ENCODE results near the gene SHTN1. TPM values are rescaled to one million over a fixed set of nuclear protein-coding genes. Genes with fewer than 3 reads are reported as not detected.

SHTN1 gene
- total and polyA plus RNA-seq, 2 experiments from 2014 or later, result 6.7 to 8.0 TPM

DNA sequence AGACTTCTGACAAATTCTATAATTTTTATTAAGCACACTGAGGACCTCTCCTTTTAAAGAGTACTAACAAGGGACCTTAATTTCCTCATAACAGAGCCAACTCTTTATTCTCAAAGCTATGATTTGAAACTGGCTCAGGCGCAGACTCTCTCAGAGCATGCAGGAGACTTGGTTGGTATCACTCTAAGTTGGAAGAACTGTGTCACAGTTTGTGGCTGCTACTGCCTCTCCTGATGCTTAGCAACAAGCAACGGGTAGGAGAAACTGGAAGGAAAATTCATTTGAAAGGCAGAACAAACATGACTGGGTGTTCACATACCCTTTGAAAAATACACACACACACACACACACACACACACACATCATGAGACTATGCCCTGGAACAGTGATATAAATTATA is 122.3 kb downstream of the SHTN1 start (continued):
- TF ChIP-seq, protein P1, sequence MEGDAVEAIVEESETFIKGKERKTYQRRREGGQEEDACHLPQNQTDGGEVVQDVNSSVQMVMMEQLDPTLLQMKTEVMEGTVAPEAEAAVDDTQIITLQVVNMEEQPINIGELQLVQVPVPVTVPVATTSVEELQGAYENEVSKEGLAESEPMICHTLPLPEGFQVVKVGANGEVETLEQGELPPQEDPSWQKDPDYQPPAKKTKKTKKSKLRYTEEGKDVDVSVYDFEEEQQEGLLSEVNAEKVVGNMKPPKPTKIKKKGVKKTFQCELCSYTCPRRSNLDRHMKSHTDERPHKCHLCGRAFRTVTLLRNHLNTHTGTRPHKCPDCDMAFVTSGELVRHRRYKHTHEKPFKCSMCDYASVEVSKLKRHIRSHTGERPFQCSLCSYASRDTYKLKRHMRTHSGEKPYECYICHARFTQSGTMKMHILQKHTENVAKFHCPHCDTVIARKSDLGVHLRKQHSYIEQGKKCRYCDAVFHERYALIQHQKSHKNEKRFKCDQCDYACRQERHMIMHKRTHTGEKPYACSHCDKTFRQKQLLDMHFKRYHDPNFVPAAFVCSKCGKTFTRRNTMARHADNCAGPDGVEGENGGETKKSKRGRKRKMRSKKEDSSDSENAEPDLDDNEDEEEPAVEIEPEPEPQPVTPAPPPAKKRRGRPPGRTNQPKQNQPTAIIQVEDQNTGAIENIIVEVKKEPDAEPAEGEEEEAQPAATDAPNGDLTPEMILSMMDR (conservative IDR thresholded peaks at IDR 0.05; ENCODE audit: low read depth in 2 of 2), result no peak
- TF ChIP-seq NANOG (IDR thresholded peaks at IDR 0.05; ENCODE audit: borderline replicate concordance) (no peak), STAT1 (IDR thresholded peaks at IDR 0.05; ENCODE audit: unreplicated experiment) (no peak), ZNF114 (CRISPR knock-in tag; IDR thresholded peaks at IDR 0.05) (no peak), ZNF331 (CRISPR knock-in tag; IDR thresholded peaks at IDR 0.05; ENCODE audit: low read depth) (no peak), CREB1 (CRISPR knock-in tag; IDR thresholded peaks at IDR 0.05; ENCODE audit: low read depth) (no peak), POLR2AphosphoS5 (IDR thresholded peaks at IDR 0.05; ENCODE audit: low read depth) (no peak), EZH2 (IDR thresholded peaks at IDR 0.05; ENCODE audit: low read depth, unreplicated experiment) (no peak), JUNB (IDR thresholded peaks at IDR 0.05; ENCODE audit: unreplicated experiment) (no peak)
- TF ChIP-seq, protein P2, sequence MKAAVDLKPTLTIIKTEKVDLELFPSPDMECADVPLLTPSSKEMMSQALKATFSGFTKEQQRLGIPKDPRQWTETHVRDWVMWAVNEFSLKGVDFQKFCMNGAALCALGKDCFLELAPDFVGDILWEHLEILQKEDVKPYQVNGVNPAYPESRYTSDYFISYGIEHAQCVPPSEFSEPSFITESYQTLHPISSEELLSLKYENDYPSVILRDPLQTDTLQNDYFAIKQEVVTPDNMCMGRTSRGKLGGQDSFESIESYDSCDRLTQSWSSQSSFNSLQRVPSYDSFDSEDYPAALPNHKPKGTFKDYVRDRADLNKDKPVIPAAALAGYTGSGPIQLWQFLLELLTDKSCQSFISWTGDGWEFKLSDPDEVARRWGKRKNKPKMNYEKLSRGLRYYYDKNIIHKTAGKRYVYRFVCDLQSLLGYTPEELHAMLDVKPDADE (IDR thresholded peaks at IDR 0.05), result no peak
- TF ChIP-seq, protein P3, sequence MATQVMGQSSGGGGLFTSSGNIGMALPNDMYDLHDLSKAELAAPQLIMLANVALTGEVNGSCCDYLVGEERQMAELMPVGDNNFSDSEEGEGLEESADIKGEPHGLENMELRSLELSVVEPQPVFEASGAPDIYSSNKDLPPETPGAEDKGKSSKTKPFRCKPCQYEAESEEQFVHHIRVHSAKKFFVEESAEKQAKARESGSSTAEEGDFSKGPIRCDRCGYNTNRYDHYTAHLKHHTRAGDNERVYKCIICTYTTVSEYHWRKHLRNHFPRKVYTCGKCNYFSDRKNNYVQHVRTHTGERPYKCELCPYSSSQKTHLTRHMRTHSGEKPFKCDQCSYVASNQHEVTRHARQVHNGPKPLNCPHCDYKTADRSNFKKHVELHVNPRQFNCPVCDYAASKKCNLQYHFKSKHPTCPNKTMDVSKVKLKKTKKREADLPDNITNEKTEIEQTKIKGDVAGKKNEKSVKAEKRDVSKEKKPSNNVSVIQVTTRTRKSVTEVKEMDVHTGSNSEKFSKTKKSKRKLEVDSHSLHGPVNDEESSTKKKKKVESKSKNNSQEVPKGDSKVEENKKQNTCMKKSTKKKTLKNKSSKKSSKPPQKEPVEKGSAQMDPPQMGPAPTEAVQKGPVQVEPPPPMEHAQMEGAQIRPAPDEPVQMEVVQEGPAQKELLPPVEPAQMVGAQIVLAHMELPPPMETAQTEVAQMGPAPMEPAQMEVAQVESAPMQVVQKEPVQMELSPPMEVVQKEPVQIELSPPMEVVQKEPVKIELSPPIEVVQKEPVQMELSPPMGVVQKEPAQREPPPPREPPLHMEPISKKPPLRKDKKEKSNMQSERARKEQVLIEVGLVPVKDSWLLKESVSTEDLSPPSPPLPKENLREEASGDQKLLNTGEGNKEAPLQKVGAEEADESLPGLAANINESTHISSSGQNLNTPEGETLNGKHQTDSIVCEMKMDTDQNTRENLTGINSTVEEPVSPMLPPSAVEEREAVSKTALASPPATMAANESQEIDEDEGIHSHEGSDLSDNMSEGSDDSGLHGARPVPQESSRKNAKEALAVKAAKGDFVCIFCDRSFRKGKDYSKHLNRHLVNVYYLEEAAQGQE (IDR thresholded peaks at IDR 0.05; ENCODE audit: unreplicated experiment), result no peak

DNA sequence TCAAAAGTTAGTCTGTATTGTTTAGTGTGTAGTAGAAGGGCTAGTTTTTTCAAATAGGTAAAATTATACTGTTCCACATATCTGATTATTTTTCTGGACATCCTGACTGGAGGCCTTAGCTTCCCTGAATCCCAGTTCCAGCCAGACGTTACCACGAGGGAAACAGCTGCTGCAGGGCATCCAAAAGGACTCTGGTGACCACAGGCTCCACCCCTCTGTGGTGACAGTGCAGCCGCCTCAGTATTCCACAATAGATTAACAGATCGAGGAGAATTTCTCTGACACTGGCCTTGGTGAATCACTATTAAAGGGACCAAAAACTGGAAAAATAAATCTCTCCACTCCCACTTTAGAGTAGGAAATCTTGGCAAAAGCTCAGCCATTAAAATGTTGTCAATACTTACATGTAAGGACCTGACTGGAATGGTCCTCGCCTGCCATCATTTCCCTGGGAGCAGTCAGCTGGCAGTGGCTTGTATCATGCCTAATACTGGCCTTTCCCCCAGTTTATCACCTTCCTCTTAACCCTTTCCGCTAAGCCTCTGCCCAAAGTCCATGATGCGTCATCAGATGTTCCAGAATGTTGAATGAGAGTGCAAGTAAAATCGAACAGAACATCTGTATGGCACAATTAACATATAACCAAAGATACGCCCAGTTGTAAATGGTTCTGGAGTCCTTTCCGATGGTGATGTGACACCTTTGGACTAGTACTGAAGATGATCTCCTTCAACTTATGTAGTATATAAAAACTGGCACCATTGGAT is 124.1 kb downstream of the SHTN1 start:
- H2AFZ ChIP-seq, result no peak overlapping the region
- no peaks in the 10 kb centered on the region for H3K36me3 ChIP-seq (ENCODE audit: insufficient read depth)
- ATAC-seq (peak; percentile 73), DNase-seq (ENCODE audit: low spot score) (no peak)
- H3K27me3 Mint-ChIP-seq (ENCODE audit: insufficient read depth, low read depth, poor library complexity), result peaks cover 2% of the 10 kb centered on the region
- no peak overlapping the region for H3K27ac ChIP-seq (ENCODE audit: low read depth)
- no peaks in the 10 kb centered on the region for H3K9me2 ChIP-seq (ENCODE audit: insufficient read depth)
- H3K4me3 Mint-ChIP-seq, result no peak overlapping the region
- H3K9me3 Mint-ChIP-seq, result no peaks in the 10 kb centered on the region
- no peak overlapping the region for H3K4me3 ChIP-seq
- H3K36me3 Mint-ChIP-seq (ENCODE audit: low read depth), result no peaks in the 10 kb centered on the region
- H3K4me1 ChIP-seq (ENCODE audit: insufficient read depth), result peaks cover 19% of the 10 kb centered on the region
- no peaks in the 10 kb centered on the region for H3K27me3 ChIP-seq (ENCODE audit: insufficient read depth)
- H3K79me2 ChIP-seq (replicated peaks; ENCODE audit: insufficient read depth), result no peaks in the 10 kb centered on the region
- H3K4me1 Mint-ChIP-seq, result peaks cover 18% of the 10 kb centered on the region
- no peak for TF ChIP-seq ZNF114 (CRISPR knock-in tag; IDR thresholded peaks at IDR 0.05)
- TF ChIP-seq ZNF331 (CRISPR knock-in tag; IDR thresholded peaks at IDR 0.05; ENCODE audit: low read depth), result no peak
- TF ChIP-seq EZH2 (IDR thresholded peaks at IDR 0.05; ENCODE audit: low read depth, unreplicated experiment), result no peak
- no peak for TF ChIP-seq EZH2phosphoT487 (IDR thresholded peaks at IDR 0.05; ENCODE audit: unreplicated experiment)
- TF ChIP-seq, protein P3 (IDR thresholded peaks at IDR 0.05; ENCODE audit: unreplicated experiment), result no peak
- no peak for TF ChIP-seq NANOG (IDR thresholded peaks at IDR 0.05; ENCODE audit: borderline replicate concordance)
- no peaks in the 10 kb centered on the region for H4K20me1 ChIP-seq (replicated peaks; ENCODE audit: insufficient read depth)
- no peak overlapping the region for H3K27ac Mint-ChIP-seq
- 0 out of 2 replicates have a peak overlapping the region, but pooled peaks have one; percentile 34 for H3K4me2 ChIP-seq
- H3F3A ChIP-seq (replicated peaks; ENCODE audit: low read depth), result no peaks in the 10 kb centered on the region
